Tibial nerve (tissue), 3 donors: ENCODE data around the gene CYP11A1.

Source experiments
- CTCF ChIP-seq, 5 experiments: fragments of 200-600 bp in 3 of 5; fragments of 450-650 bp in 2 of 5; sonication (generic) in 3 of 5; IDR thresholded peaks; one replicate each; pipeline ENCODE4 v1.5.1; 2016 to 2019; ENCODE audit warnings: antibody characterized with exemption in 5 of 5, mild to moderate bottlenecking in 3 of 5, moderate library complexity in 2 of 5
- POLR2A ChIP-seq, 2 donors: fragments of 450-650 bp; IDR thresholded peaks; one replicate each; pipeline ENCODE4 v1.6.1; 2017; ENCODE audit warnings: antibody characterized with exemption in 2 of 2, mild to moderate bottlenecking in 2 of 2, moderate library complexity in 2 of 2

- TF ChIP-seq CTCF (IDR thresholded peaks at IDR 0.05) (no peak), POLR2A (IDR thresholded peaks at IDR 0.05) (no peak)
These were observed 31.1 kb downstream of the CYP11A1 start for GRCh38 chr15:74336061-74337005.
